SU-DHL-6 (cell line): ENCODE data around the gene TRPT1.

ENCODE experiments used
- H2AFZ ChIP-seq: fragments of 200-600 bp; sonication (generic); 2 replicates; pipeline ENCODE4 v1.6.1; 2014; ENCODE audit warnings: low read depth, mild to moderate bottlenecking, moderate library complexity, mixed read lengths, antibody characterized with exemption, low read length; ENCODE audit not compliant: severe bottlenecking
- H3F3A ChIP-seq: fragments of 200-600 bp; shearing (Covaris generic); 2 replicates; pipeline ENCODE4 v1.6.0; 2016; ENCODE audit warnings: antibody characterized with exemption, mild to moderate bottlenecking; ENCODE audit not compliant: insufficient read depth
- H3K27ac ChIP-seq: fragments of 200-600 bp; sonication (generic); 2 replicates; pipeline ENCODE4 v1.5.1; 2016; ENCODE audit warnings: low read depth, mild to moderate bottlenecking, low read length, moderate library complexity, mixed read lengths
- H3K27me3 ChIP-seq: fragments of 200-600 bp; sonication (generic), shearing (Covaris generic); 2 replicates; pipeline ENCODE4 v1.6.0; 2014; ENCODE audit warnings: mild to moderate bottlenecking, low read length
- H3K36me3 ChIP-seq: fragments of 200-600 bp; sonication (generic); 2 replicates; pipeline ENCODE4 v1.6.1; 2014; ENCODE audit warnings: mild to moderate bottlenecking, low read length, mixed read lengths
- H3K4me2 ChIP-seq: fragments of 300-600, 200-600 bp; shearing (Covaris generic), sonication (generic); 2 replicates; pipeline ENCODE4 v1.6.0; 2014; ENCODE audit warnings: low read length, low read depth, mild to moderate bottlenecking; ENCODE audit not compliant: poor library complexity, severe bottlenecking
- H3K4me3 ChIP-seq: fragments of 200-600 bp; sonication (generic); 2 replicates; pipeline ENCODE4 v1.5.1; 2014; ENCODE audit warnings: antibody characterized with exemption, low read length, mild to moderate bottlenecking, mixed read lengths; ENCODE audit not compliant: insufficient read depth, poor library complexity, severe bottlenecking
- H3K79me2 ChIP-seq: fragments of 200-600 bp; sonication (generic); 2 replicates; pipeline ENCODE4 v1.6.1; 2014; ENCODE audit warnings: mild to moderate bottlenecking, low read length, moderate library complexity; ENCODE audit not compliant: insufficient read depth
- H3K9ac ChIP-seq: fragments of 200-600 bp; sonication (generic); 2 replicates; pipeline ENCODE4 v1.7.0; 2014; ENCODE audit warnings: mild to moderate bottlenecking, low read length
- H3K9me2 ChIP-seq: fragments of 200-600 bp; sonication (generic); replicated peaks from 2 replicates; pipeline ENCODE4 v1.6.1; 2014; ENCODE audit warnings: low read length; ENCODE audit not compliant: insufficient read depth
- H3K9me3 ChIP-seq: fragments of 200-600 bp; sonication (generic); 2 replicates; pipeline ENCODE4 v1.6.1; 2014; ENCODE audit warnings: low read length, mixed read lengths; ENCODE audit not compliant: insufficient read depth
- H4K20me1 ChIP-seq: fragments of 200-600 bp; sonication (generic); 2 replicates; pipeline ENCODE4 v1.6.1; 2014; ENCODE audit warnings: low read depth, mild to moderate bottlenecking, antibody characterized with exemption, low read length, moderate library complexity, mixed read lengths
- EZH2phosphoT487 ChIP-seq: fragments of 200-600 bp; sonication (generic), shearing (Covaris generic); conservative IDR thresholded peaks from 2 replicates; pipeline ENCODE4 v1.6.1; 2018; ENCODE audit warnings: mild to moderate bottlenecking, antibody characterized with exemption, low read length, moderate library complexity, mixed read lengths
- TF ChIP-seq, protein P1 (sequence below): fragments of 200-600 bp; sonication (generic); IDR thresholded peaks from one replicate; pipeline ENCODE4 v1.5.1; 2017; ENCODE audit warnings: antibody characterized with exemption, mild to moderate bottlenecking, low read length, moderate library complexity; ENCODE audit not compliant: insufficient read depth, poor library complexity, severe bottlenecking

Gene TRPT1

DNA sequence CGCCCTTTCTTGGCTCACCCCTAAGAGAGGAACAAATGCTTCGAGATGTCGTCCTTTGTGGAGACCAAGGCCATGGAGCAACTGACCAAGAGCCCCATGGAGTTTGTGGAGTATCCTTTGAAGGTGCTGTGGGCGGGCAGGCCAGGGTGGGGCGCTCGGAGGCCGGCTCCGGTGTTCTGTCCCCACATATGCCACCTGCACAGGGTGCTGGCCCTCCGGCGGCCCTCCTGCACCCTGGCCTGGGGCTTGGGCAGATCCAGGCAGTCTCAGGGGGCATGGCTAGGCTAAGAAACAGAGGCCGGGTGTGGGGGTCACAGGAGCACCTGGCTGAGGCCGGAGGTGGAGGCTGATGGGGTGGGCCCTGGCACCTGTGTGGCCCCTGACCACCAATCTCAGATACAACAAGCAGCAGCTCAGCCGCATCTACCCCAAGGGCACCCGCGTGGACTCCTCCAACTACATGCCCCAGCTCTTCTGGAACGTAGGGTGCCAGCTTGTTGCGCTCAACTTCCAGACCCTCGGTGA, 35.6 kb upstream of the TRPT1 start:
- Histone ChIP-seq H2AFZ (no peak overlapping the region), H3K27ac (no peak overlapping the region), H3K9me2 (no peaks in the 10 kb centered on the region), H3K79me2 (no peaks in the 10 kb centered on the region), H3K9me3 (no peaks in the 10 kb centered on the region), H3K4me3 (no peak overlapping the region), H3K36me3 (no peaks in the 10 kb centered on the region), H4K20me1 (no peaks in the 10 kb centered on the region), H3K9ac (no peak overlapping the region), H3K27me3 (no peaks in the 10 kb centered on the region), H3K4me2 (no peak overlapping the region), H3F3A (no peaks in the 10 kb centered on the region)
- no peak for TF ChIP-seq EZH2phosphoT487
- TF ChIP-seq, protein P1, sequence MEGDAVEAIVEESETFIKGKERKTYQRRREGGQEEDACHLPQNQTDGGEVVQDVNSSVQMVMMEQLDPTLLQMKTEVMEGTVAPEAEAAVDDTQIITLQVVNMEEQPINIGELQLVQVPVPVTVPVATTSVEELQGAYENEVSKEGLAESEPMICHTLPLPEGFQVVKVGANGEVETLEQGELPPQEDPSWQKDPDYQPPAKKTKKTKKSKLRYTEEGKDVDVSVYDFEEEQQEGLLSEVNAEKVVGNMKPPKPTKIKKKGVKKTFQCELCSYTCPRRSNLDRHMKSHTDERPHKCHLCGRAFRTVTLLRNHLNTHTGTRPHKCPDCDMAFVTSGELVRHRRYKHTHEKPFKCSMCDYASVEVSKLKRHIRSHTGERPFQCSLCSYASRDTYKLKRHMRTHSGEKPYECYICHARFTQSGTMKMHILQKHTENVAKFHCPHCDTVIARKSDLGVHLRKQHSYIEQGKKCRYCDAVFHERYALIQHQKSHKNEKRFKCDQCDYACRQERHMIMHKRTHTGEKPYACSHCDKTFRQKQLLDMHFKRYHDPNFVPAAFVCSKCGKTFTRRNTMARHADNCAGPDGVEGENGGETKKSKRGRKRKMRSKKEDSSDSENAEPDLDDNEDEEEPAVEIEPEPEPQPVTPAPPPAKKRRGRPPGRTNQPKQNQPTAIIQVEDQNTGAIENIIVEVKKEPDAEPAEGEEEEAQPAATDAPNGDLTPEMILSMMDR, result no peak

DNA sequence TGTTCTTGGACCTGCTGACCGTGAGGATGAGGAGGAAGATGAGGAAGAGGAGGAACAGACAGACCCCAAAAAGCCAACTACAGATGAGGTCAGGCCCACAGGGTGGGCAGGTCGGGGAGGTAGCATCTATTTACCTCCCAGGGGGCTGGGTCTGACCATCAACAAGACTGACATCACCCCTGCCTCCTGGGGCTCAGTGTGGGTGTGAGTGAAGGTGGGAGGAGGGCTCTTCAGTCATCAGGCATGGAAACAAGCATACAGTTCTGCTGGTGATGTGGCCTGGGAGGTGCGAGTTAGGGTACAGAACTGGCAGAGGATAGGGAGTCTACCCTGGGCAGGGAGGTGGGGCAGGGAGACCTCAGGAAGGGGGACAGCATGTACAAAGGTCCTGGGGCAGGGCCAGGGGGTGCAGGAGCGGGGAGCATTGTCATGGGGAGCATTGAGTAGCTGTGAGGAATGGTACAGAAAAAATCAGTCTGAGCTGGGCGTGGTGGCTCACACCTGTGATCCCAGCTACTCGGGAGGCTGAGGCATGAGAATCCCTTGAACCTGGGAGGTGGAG, 34.2 kb upstream of the TRPT1 start:
- H3K36me3 ChIP-seq, result no peaks in the 10 kb centered on the region
- H3K9me3 ChIP-seq, result no peaks in the 10 kb centered on the region
- H3K79me2 ChIP-seq, result no peaks in the 10 kb centered on the region
- TF ChIP-seq, protein P1, result no peak
- no peak for TF ChIP-seq EZH2phosphoT487
- H3K9ac ChIP-seq, result no peak overlapping the region
- no peaks in the 10 kb centered on the region for H3K27me3 ChIP-seq
- no peaks in the 10 kb centered on the region for H3F3A ChIP-seq
- H4K20me1 ChIP-seq, result no peaks in the 10 kb centered on the region
- no peak overlapping the region for H3K4me2 ChIP-seq
- H2AFZ ChIP-seq, result no peak overlapping the region
- H3K4me3 ChIP-seq, result no peak overlapping the region
- no peak overlapping the region for H3K27ac ChIP-seq
- H3K9me2 ChIP-seq, result no peaks in the 10 kb centered on the region

DNA sequence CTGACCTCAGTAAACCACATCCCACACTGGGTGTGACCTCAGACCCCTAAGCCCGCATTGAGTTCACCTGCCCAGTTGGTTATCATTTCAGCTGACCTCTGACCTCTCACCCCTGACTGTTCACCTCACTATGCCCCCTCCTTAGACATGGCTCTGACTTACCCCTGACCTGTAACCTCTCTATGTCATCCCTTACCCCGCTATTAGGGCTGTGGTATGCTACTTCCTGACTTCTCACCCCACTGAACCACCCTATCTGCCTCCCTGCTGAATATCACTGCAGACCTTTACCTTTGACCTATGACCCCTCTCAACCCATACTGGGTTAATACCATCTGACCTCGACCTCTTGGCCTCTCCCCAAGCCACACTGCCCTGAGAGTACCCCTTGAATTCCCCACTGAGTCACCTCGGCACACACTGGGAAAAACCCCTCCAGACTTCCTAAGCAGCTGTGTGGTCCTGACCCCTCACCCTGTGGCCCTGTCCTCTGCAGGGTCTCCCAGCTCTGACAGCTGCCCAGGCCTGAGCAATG, 33.6 kb upstream of the TRPT1 start:
- Histone ChIP-seq H4K20me1 (no peaks in the 10 kb centered on the region), H3K9me3 (no peaks in the 10 kb centered on the region), H3K4me2 (no peak overlapping the region), H3F3A (no peaks in the 10 kb centered on the region), H3K9me2 (no peaks in the 10 kb centered on the region), H3K4me3 (no peak overlapping the region), H3K27me3 (no peaks in the 10 kb centered on the region), H3K27ac (no peak overlapping the region), H3K9ac (no peak overlapping the region), H3K79me2 (no peaks in the 10 kb centered on the region), H2AFZ (no peak overlapping the region), H3K36me3 (no peaks in the 10 kb centered on the region)
- TF ChIP-seq, protein P1, result no peak
- no peak for TF ChIP-seq EZH2phosphoT487
